GM18498 (cell line): Measurements from ENCODE around the gene ABHD14A.
"Not testable (repeated sequence)": the region's sequence is repeated elsewhere in the genome, so short reads cannot be mapped to it uniquely, and the experiment has no call there.

Source experiments
- ATAC-seq: cut with Tn5 transposase; IDR thresholded peaks from one replicate; pipeline ENCODE4 v1.9.1; 2021; ENCODE audit warnings: mild to moderate bottlenecking, moderate library complexity; ENCODE audit not compliant: unreplicated experiment

The ABHD14A gene

DNA sequence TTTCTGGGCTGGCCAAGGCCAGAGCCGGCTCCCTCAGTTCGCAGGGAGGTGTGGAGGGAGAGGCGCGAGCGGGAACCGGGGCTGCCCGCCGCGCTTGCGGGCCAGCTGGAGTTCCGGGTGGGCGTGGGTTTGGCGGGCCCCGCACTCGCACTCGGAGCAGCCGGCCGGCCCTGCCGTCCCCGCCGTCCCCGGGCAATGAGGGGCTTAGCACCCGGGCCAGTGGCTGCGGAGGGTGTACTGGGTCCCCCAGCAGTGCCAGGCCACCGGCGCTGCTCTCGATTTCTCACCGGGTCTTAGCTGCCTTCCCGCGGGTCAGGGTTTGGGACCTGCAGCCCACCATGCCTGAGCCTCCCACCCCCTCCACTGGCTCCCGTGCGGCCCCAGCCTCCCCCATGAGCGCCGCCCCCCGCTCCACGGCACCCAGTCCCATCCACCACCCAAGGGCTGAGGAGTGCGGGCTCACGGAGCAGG is 15.7 kb downstream of the ABHD14A start:
- not testable (repeated sequence) for ATAC-seq

DNA sequence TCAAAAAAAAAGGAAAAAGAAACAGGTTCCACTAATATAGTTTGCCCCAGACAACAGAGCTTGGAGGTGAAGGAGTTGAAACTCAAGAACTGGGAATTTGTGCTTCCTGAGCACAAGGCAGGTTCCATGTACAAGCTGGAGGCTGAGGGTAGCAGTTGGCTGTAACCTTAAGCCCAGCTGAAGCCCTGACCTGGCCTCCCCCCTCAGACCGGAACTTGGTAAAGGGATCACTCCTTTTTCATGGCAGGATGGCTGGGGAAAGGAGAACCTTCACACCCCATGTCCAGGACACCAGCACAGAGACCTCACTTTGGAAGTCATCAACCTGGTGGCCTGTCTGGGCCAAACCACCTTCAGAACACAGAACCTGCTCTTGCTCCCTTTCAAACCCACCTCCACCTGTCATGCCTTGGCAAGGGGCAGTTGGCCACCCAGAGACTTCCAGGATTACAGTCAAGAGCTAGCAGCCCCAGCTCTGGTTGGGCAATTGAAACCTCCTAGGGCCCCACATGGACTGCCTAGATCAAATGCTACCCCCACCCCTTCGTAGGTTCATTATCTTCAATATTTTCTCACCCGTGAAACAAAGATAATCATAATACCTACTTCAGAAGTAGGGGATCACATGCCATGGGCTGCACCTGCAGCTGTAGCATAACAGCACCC is 17.3 kb downstream of the ABHD14A start:
- no peak for ATAC-seq

- not testable (repeated sequence) for ATAC-seq
Observed at GRCh38 chr3:51993657-51994056, 18.8 kb downstream of the ABHD14A start.

GRCh38 chr3:51994530-51994929 is 19.7 kb downstream of the ABHD14A start:
- no peak for ATAC-seq

DNA sequence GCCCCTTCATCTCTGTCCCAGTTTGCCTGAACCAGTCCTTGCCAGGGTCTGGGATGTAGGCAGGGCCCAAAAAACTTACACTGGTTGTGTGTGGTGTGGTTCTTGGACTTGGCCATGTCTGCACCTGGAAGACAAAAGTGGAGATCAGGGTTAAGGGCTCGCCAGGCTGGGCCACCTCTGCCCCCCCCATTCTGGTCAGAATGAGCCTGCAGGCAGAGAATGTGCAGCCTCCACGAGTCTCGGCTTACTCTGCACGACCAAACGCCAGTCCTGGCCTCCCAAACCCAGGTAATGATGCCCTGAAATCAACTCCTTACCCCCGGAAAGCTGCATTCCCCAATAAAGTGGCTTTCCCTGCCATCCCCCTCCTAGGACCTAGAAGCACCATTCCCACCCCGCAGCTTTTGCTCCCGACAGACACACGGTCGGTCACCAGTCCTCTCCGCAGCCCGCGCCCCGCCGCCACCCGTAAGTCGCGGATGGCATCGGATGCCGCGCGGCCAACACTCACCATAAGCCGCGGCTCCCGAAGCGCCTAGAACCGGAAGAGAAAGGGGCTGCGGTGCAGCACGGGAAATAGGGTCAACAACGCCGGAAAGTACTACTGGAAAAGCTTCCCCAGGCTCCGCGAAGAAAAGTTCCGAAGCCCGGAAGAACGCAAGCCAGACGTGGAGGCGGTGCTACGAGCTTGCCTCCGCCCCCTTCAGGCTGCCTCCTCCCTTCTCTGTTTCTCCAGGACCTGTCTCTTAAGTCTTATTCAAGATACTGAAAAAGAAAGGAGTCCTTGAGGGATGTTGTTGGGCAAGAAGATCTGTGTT is 20.7 kb downstream of the ABHD14A start, which contains the start of gene RPL29:
TSS of gene RPL29 (minus strand) at position 550 of the 818 bp plus-strand sequence. CDS start at position 116, 434 bp downstream.
- peak; percentile 86 for ATAC-seq

GRCh38 chr3:51997172-51997571 is 22.3 kb downstream of the ABHD14A start:
- ATAC-seq: no peak

GRCh38 chr3:51997935-51998596 is 23.2 kb downstream of the ABHD14A start:
- ATAC-seq: no peak

DNA sequence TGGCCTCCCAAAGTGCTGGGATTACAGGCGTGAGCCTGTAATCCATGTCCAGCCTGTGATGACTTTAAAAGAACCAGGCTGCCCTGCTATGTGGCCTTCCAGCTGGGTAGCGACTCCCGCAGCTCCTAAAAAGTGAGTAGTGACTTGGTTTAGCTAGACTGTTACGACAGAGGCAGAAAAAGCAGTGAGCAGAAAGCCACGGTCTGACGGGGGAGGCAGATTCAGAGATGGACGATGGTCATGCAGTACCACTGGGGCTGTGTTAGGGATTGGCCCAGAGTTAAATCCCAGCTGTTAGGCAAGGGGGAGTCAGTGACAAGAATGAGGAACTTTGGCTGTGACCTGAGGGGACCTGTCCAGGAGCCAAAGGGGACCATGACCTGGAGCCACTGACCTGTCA is 23.9 kb downstream of the ABHD14A start:
- ATAC-seq: no peak

GRCh38 chr3:51999846-52000245 is 25.0 kb downstream of the ABHD14A start:
- ATAC-seq: no peak

DNA sequence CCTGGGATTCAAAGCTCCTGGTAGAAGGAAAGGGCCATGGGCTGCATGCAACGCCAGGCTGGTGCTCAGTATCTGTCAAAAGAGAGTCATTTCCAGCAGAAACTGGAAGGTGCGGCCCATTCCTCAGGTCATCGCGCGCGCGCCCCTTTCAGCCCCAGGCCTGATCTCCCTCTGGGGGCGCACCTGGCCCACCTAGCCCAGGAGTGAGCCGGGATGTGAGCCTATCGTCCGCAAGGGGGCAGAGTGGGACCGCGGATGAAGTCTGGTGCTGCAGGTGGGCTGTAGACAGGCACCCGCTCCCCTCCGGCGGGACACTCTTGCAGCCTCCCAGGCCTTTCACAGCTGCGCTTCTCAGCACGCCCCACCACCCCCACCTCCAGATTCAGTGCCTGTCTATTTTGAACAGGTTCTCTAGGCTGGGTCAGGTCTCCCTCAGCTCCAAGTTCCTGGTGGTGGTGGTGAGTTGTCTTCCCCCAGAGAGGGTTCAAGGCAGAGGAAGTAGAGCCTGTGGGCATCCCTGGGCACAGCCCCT is 26.6 kb downstream of the ABHD14A start:
- ATAC-seq: peak; percentile 69

DNA sequence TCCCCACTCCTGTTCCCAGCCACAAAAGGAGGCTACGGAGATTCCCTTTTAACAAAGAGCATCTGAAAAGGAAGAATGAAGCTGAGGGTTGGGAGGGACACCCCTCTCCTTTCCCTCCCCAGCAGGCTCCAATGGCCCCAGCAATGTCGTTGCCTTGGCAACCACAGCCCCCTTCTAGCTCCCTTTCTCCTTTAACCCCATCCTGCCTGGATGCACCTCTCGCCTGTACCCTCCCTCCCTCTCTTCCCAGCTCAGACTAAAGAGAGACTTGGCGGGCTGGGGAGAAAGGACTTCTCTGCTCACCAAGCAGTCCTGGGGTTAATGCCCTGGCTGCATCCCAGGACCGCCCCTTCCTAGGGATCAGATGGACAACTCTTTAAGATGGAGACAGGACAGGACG is 27.9 kb downstream of the ABHD14A start:
- no peak for ATAC-seq

DNA sequence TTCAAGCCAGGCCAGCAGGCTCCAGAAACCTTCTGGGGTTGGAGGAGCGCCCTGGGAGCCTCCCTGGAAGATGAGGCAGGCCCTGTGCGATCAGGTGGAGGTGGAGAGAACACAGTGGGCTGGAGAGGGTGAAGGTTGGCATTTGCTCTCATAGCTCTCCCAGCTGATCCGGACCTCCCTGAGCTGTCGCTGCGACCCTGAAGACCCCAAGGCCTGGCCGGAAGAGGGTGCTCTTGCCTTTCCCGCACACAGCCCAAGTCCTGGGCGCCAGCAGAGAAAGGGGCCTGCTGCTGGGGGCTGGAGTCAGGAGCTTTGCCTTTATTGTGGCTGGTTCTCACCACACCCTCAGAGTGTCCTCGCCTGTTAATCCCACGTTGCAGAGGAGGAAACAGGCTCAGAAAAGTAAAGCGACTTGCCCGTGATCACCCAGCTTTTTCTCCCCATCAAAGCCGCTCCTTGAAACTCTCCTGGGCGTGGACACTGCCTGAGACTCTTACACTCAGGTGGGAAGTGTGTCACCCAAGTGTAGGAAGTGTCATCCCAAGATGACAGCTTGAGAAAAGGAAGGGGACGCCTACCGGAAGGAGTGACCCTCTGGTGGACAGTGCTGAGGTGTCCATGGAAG is 29.4 kb downstream of the ABHD14A start:
- ATAC-seq: no peak

GRCh38 chr3:52004906-52005395 is 30.1 kb downstream of the ABHD14A start:
- no peak for ATAC-seq

DNA sequence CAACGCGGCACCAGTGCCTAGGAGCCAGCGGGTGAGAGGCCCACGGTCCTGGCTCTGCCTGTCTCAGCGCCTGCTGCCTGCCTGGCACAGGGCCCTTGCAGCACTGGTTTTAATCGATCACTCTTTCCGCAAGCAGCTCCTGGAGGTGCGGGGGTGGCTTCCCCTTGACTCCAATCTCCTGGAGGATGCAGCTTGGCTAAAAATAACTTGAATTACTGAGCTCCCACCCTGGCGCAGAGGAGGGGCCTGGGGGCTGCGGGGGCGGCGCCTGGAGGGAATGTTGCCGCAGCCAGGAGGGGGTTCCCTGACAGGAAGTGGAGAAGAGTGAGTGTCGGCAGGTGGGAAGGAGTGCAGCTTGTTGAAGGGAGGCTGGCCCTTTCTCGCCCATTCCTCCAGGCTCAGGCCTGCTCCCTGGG is 30.7 kb downstream of the ABHD14A start:
- no peak for ATAC-seq

GRCh38 chr3:52006017-52006819 is 31.4 kb downstream of the ABHD14A start:
- ATAC-seq: no peak

DNA sequence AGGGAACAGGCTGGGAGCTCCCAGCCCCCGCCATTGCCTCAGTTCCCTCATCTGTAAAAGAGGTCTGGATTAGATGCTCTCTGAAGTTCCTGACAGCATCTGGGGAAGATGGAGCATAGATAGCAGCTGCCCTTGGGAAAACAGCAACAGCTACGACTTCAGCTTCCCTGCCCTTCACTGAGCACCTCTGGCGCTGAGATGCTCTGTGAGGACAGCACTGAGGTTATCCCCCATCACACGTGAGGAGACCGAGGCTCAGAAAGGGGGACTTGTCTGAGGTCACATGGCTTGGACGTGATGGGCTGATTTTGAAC is 31.9 kb downstream of the ABHD14A start:
- no peak for ATAC-seq

- ATAC-seq: no peak
Observed at GRCh38 chr3:52007291-52007690, 32.4 kb downstream of the ABHD14A start.

GRCh38 chr3:52010431-52010830 is 35.6 kb downstream of the ABHD14A start:
- no peak for ATAC-seq

DNA sequence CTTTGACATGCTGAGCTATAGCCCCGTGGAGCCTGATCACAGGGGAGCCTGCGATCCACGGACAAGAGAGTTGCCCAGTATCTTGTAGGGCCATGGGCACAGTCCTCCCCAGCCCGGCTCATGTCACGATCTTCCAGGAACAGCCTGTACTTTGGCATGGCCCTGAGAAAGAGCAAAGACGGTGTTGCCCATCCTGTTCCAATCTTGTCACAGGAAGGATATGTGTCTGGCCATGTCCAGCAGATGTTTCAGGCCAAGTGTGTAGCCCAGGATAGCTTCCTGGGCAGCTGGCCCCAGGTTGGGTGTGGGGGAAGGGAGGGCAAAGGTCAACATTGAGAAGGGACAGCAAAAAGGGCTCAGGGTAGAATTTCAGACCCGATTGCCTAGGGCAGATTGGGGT is 37.8 kb downstream of the ABHD14A start:
- ATAC-seq: no peak
